Ishikawa (cell line): ENCODE data around the gene WAC.

Source experiments
- CEBPB ChIP-seq: IDR thresholded peaks from 2 replicates; pipeline ENCODE4 v1.6.1; 2012
- CREB1 ChIP-seq: IDR thresholded peaks from 2 replicates; pipeline ENCODE4 v1.6.1; 2012; ENCODE audit warnings: low read depth
- EGR1 ChIP-seq: IDR thresholded peaks from 2 replicates; pipeline ENCODE4 v1.6.1; 2012
- EP300 ChIP-seq: IDR thresholded peaks from 2 replicates; pipeline ENCODE4 v1.6.1; 2012; ENCODE audit warnings: borderline replicate concordance
- FOXM1 ChIP-seq: IDR thresholded peaks from 2 replicates; pipeline ENCODE4 v1.6.1; 2012; ENCODE audit warnings: low read depth, borderline replicate concordance
- NFIC ChIP-seq: IDR thresholded peaks from 2 replicates; pipeline ENCODE4 v1.6.1; 2012
- RAD21 ChIP-seq: IDR thresholded peaks from 2 replicates; pipeline ENCODE4 v1.6.1; 2012; ENCODE audit warnings: low read depth
- TAF1 ChIP-seq: IDR thresholded peaks from 2 replicates; pipeline ENCODE4 v1.6.1; 2012; ENCODE audit warnings: low read depth, mild to moderate bottlenecking
- TCF12 ChIP-seq: IDR thresholded peaks from 2 replicates; pipeline ENCODE4 v1.6.1; 2012; ENCODE audit warnings: low read depth
- TEAD4 ChIP-seq: IDR thresholded peaks from 2 replicates; pipeline ENCODE4 v1.6.1; 2012
- YY1 ChIP-seq: IDR thresholded peaks from 2 replicates; pipeline ENCODE4 v1.6.1; 2012; ENCODE audit warnings: low read depth
- ZBTB7A ChIP-seq: IDR thresholded peaks from 2 replicates; pipeline ENCODE4 v1.6.1; 2012; ENCODE audit warnings: low read depth
- TF ChIP-seq, protein P1 (sequence below): IDR thresholded peaks from 2 replicates; pipeline ENCODE4 v1.6.1; 2012
- TF ChIP-seq, protein P2 (sequence below): IDR thresholded peaks from 2 replicates; pipeline ENCODE4 v1.6.1; 2012
- TF ChIP-seq, protein P3 (sequence below): IDR thresholded peaks from 2 replicates; pipeline ENCODE4 v1.6.1; 2012; ENCODE audit warnings: low read depth, mild to moderate bottlenecking

WAC gene

DNA sequence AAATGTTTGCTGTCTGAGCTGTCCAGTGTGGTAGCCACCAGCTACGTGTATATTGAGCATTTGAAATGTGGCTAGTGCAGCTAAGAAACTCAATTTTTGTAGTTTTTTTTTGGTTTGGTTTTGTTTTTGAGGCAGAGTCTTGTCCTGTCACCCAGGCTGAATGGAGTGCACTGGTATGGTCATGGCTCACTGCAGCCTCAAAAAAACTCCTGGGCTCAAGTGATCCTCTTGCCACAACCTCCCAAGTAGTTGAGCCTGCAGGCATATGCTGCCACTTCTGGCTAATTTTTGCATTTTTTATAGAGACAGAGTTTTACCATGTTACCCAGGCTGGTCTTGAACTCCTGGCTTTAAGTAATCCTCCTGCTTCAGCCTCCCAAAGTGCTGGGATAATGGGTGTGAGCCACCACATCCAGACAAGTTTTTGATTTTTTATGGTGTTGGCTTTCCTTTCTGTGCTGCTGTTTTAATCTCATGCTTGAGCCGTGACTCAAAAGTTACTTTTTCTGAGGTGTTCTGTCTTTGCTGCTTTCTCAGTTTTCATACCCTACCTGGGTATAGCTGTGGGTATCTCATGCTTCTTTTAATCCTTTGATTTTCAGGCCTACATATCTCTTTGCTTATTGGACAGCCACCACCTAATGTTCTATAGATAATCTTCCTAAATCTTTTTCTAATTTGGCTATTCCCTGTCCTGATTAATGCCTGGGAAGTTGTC lies 16.0 kb downstream of the WAC start:
- TF ChIP-seq, protein P1, sequence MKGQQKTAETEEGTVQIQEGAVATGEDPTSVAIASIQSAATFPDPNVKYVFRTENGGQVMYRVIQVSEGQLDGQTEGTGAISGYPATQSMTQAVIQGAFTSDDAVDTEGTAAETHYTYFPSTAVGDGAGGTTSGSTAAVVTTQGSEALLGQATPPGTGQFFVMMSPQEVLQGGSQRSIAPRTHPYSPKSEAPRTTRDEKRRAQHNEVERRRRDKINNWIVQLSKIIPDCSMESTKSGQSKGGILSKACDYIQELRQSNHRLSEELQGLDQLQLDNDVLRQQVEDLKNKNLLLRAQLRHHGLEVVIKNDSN: no peak
- TF ChIP-seq EGR1 (no peak), TEAD4 (no peak)

DNA sequence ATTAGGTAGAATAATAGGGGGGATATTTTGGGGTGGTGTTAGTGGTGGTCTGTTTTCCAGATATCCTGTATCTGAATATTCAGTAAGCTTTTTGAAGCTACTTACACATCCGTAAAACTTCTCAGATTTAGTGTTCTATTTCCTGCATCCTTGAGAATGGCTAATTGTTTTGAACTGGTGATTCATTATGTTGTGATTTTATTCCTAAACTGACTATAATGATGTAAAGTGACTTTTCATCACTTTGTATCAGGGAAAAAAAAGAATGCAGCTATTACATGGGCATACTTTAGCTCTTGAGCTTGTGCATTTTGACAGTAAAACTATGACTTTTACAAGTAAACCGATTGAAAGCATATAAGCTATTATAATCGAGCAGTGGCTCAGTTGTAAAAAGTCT lies 18.2 kb downstream of the WAC start:
- TF ChIP-seq NFIC: no peak
- TF ChIP-seq, protein P1: no peak
- TF ChIP-seq TAF1: no peak
- no peak for TF ChIP-seq EGR1
- no peak for TF ChIP-seq TCF12

DNA sequence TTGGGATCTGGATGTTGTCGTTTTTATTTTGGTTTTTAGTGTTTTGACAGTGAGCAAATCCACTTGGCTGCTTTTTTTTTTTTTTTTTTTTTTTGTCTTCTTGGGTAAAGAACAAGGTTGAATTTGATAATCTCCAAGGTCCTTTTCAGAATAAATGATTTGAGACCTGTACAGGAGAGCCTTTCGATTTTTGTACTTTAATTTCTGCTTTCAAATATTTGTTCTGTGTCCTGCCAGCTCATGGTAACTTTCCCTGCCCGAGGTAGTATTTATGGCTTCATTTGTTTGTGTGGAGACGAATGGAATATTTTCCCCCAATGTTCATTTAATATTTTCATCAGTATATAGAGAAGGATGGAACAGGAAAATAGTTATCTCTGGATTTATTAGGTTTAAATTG lies 19.9 kb downstream of the WAC start:
- TF ChIP-seq YY1 (no peak), EGR1 (no peak), TCF12 (no peak), ZBTB7A (no peak), CEBPB (no peak), FOXM1 (no peak), TAF1 (no peak), RAD21 (no peak), EP300 (no peak), CREB1 (no peak), TEAD4 (no peak), NFIC (no peak)
- TF ChIP-seq, protein P2, sequence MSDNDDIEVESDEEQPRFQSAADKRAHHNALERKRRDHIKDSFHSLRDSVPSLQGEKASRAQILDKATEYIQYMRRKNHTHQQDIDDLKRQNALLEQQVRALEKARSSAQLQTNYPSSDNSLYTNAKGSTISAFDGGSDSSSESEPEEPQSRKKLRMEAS: no peak
- TF ChIP-seq, protein P1: no peak
- TF ChIP-seq, protein P3, sequence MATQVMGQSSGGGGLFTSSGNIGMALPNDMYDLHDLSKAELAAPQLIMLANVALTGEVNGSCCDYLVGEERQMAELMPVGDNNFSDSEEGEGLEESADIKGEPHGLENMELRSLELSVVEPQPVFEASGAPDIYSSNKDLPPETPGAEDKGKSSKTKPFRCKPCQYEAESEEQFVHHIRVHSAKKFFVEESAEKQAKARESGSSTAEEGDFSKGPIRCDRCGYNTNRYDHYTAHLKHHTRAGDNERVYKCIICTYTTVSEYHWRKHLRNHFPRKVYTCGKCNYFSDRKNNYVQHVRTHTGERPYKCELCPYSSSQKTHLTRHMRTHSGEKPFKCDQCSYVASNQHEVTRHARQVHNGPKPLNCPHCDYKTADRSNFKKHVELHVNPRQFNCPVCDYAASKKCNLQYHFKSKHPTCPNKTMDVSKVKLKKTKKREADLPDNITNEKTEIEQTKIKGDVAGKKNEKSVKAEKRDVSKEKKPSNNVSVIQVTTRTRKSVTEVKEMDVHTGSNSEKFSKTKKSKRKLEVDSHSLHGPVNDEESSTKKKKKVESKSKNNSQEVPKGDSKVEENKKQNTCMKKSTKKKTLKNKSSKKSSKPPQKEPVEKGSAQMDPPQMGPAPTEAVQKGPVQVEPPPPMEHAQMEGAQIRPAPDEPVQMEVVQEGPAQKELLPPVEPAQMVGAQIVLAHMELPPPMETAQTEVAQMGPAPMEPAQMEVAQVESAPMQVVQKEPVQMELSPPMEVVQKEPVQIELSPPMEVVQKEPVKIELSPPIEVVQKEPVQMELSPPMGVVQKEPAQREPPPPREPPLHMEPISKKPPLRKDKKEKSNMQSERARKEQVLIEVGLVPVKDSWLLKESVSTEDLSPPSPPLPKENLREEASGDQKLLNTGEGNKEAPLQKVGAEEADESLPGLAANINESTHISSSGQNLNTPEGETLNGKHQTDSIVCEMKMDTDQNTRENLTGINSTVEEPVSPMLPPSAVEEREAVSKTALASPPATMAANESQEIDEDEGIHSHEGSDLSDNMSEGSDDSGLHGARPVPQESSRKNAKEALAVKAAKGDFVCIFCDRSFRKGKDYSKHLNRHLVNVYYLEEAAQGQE: no peak

DNA sequence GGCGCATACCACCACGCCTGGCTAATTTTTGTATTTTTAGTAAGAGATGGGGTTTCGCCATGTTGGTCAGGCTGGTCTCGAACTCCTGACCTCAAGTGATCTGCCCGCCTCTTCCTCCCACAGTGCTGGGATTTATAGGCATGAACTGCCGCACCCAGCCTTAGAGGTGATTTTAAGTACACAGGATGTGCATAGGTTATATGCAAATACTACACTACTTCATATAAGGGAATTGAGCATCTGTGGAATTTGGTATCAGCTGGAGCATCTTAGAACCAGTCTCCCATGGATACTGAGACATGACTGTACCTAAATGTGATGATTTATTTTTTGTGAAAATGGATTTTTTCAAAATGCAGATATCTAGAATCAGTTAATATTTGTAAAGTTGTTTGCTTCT lies 21.1 kb downstream of the WAC start:
- TF ChIP-seq ZBTB7A: no peak

DNA sequence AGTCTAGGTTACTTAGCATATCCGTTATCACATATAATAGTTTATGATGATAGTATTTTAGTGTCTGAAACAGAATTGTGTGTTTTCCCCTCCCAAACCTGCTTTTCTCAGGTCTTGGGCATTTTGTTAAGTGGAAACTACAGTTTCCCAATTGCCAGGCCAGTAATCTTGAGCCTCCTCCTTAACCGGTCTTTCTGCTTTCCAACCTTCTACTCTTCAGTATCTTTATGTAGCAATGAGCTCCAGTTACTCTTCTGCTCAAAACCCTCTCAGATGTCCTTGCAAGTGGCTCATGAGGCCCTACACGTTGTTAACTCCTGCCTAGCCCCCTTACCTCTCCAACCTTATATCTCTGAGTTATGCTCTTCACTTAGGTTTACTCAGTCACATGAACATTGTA lies 22.0 kb downstream of the WAC start:
- TF ChIP-seq EP300 (no peak), NFIC (no peak), ZBTB7A (no peak), FOXM1 (no peak), CREB1 (no peak), EGR1 (no peak)
- TF ChIP-seq, protein P1: no peak

DNA sequence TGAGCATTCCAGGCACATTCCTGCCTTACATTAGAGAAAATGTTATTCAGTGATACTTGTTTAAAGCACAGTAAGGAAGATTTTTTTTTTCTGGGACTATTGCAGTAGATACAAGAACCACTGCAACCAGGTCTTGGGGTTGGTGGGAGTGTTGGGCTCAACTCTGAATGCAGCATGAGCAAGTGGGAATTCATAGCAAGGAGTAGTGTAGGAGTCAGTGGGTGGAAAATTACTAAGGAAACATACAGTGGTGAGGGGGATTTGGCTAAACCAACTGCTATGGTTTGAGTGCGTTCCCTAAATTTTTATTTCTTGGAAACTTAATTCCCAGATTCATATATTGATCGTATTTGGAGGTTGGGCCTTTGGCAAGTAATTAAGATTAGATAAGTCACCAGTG lies 22.4 kb downstream of the WAC start:
- no peak for TF ChIP-seq TEAD4
- TF ChIP-seq, protein P3: no peak
- no peak for TF ChIP-seq EP300
- TF ChIP-seq NFIC: no peak
- no peak for TF ChIP-seq TAF1
- no peak for TF ChIP-seq YY1
- no peak for TF ChIP-seq ZBTB7A
- no peak for TF ChIP-seq TCF12
